GM23338 (cell line): ENCODE measurements around the gene USF2. TPM values are rescaled to one million over a fixed set of nuclear protein-coding genes. Genes with fewer than 3 reads are reported as not detected.

ENCODE experiments used
- ATAC-seq: fragments of 200-7000 bp; cut with Tn5 transposase; 3 replicates; pipeline ENCODE4 v1.9.1; 2020
- DNase-seq: peaks from one replicate; pipeline ENCODE4 v3.0.0-alpha.2; 2015; ENCODE audit warnings: low spot score
- H2AFZ ChIP-seq: fragments of 200-600 bp; sonication (generic); 2 replicates; pipeline ENCODE4 v1.8.0; 2016; ENCODE audit warnings: antibody characterized with exemption, mild to moderate bottlenecking, moderate library complexity
- H3F3A ChIP-seq: fragments of 200-600 bp; sonication (generic); replicated peaks from 2 replicates; pipeline ENCODE4 v1.8.0; 2017; ENCODE audit warnings: antibody characterized with exemption, mixed run types, low read depth
- H3K27ac ChIP-seq: fragments of 200-600 bp; sonication (generic); 2 replicates; pipeline ENCODE4 v1.6.1; 2016; ENCODE audit warnings: low read depth
- H3K27me3 ChIP-seq: fragments of 200-600 bp; sonication (generic); 2 replicates; pipeline ENCODE4 v1.8.0; 2016; ENCODE audit warnings: mild to moderate bottlenecking, mixed run types, moderate library complexity; ENCODE audit not compliant: insufficient read depth
- H3K36me3 ChIP-seq: fragments of 200-600 bp; sonication (generic); 2 replicates; pipeline ENCODE4 v1.8.0; 2016; ENCODE audit warnings: mild to moderate bottlenecking; ENCODE audit not compliant: insufficient read depth
- H3K4me1 ChIP-seq: fragments of 200-600 bp; sonication (generic); 2 replicates; pipeline ENCODE4 v1.8.0; 2016; ENCODE audit warnings: mild to moderate bottlenecking, moderate library complexity; ENCODE audit not compliant: insufficient read depth
- H3K4me2 ChIP-seq: fragments of 200-600 bp; sonication (generic); 2 replicates; pipeline ENCODE4 v1.7.1; 2017; ENCODE audit warnings: mixed run types
- H3K4me3 ChIP-seq: fragments of 200-600 bp; sonication (generic); 2 replicates; pipeline ENCODE4 v1.6.1; 2016; ENCODE audit warnings: mixed run types
- H3K79me2 ChIP-seq: fragments of 200-600 bp; sonication (generic); replicated peaks from 2 replicates; pipeline ENCODE4 v1.8.0; 2017; ENCODE audit warnings: mild to moderate bottlenecking; ENCODE audit not compliant: insufficient read depth
- H3K9me2 ChIP-seq: fragments of 200-600 bp; sonication (generic); 2 replicates; pipeline ENCODE4 v1.8.0; 2017; ENCODE audit not compliant: insufficient read depth
- H4K20me1 ChIP-seq: fragments of 200-600 bp; sonication (generic); replicated peaks from 2 replicates; pipeline ENCODE4 v1.8.0; 2017; ENCODE audit warnings: mild to moderate bottlenecking; ENCODE audit not compliant: insufficient read depth
- H3K27ac Mint-ChIP-seq: 2 replicates; pipeline ENCODE4 v1.8.0; 2020; ENCODE audit warnings: inconsistent platforms, mild to moderate bottlenecking, moderate library complexity, mixed read lengths
- H3K27me3 Mint-ChIP-seq: 3 replicates; pipeline ENCODE4 v1.8.0; 2022; ENCODE audit warnings: low read depth, mild to moderate bottlenecking, moderate library complexity, mixed read lengths, inconsistent platforms; ENCODE audit not compliant: insufficient read depth, poor library complexity
- H3K36me3 Mint-ChIP-seq: 3 replicates; pipeline ENCODE4 v1.8.0; 2021; ENCODE audit warnings: low read depth, mild to moderate bottlenecking, inconsistent platforms, moderate library complexity, mixed read lengths
- H3K4me1 Mint-ChIP-seq: 3 replicates; pipeline ENCODE4 v1.8.0; 2020; ENCODE audit warnings: mild to moderate bottlenecking, inconsistent platforms, mixed read lengths
- H3K4me3 Mint-ChIP-seq: 3 replicates; pipeline ENCODE4 v1.8.0; 2021; ENCODE audit warnings: moderate library complexity, mild to moderate bottlenecking, inconsistent platforms, mixed read lengths
- H3K9me3 Mint-ChIP-seq: 3 replicates; pipeline ENCODE4 v1.8.0; 2020; ENCODE audit warnings: moderate library complexity, mild to moderate bottlenecking, inconsistent platforms, mixed read lengths
- POLR2AphosphoS5 ChIP-seq: IDR thresholded peaks from 2 replicates; pipeline ENCODE4 v1.6.1; 2016; ENCODE audit warnings: antibody characterized with exemption, low read depth
- ZNF114 ChIP-seq: fragments of 250-450 bp; sonication (Bioruptor Pico); IDR thresholded peaks from 2 replicates; pipeline ENCODE4 v1.5.0; 2020; ENCODE audit warnings: mild to moderate bottlenecking, moderate library complexity
- ZNF331 ChIP-seq: fragments of 250-450 bp; sonication (Bioruptor Pico); IDR thresholded peaks from 2 replicates; pipeline ENCODE4 v1.5.0; 2020; ENCODE audit warnings: low read depth, mild to moderate bottlenecking, moderate library complexity
- polyA plus RNA-seq: library from polyadenylated mRNA; unstranded; fragments of >200 nt; fragmentation: Nextera tagmentation; extraction: Ambion mirVana; gene quantifications from 2 replicates; pipeline ENCODE4 v1.2.1, GENCODE V29; 2016
- total RNA-seq: library from RNA; depleted of rRNA; stranded (reverse); fragments of >200 nt; shearing (Covaris generic); gene quantifications from 2 replicates; pipeline ENCODE4 v1.2.3, GENCODE V29; 2014
- TF ChIP-seq, protein P1 (sequence below): fragments of 250-450 bp; sonication (Bioruptor Pico); IDR thresholded peaks from 2 replicates; pipeline ENCODE4 v1.5.0; 2020; ENCODE audit warnings: mild to moderate bottlenecking, moderate library complexity
- TF ChIP-seq, protein P2 (sequence below): IDR thresholded peaks from one replicate; pipeline ENCODE4 v1.6.1; 2018; ENCODE audit warnings: antibody characterized with exemption; ENCODE audit not compliant: unreplicated experiment
- TF ChIP-seq, protein P3 (sequence below), 2 experiments: fragments of 200-600 bp in 1 of 2; sonication (generic) in 1 of 2; conservative IDR thresholded peaks; 2 replicates each; pipeline versions ENCODE4 v1.5.1 to v1.6.1; 2016 to 2017; ENCODE audit warnings: antibody characterized with exemption in 2 of 2, low read depth in 2 of 2, mild to moderate bottlenecking in 2 of 2, moderate library complexity in 1 of 2

Gene USF2
- total and polyA plus RNA-seq, 2 experiments from 2014 or later, result 28.9 to 60.5 TPM

DNA sequence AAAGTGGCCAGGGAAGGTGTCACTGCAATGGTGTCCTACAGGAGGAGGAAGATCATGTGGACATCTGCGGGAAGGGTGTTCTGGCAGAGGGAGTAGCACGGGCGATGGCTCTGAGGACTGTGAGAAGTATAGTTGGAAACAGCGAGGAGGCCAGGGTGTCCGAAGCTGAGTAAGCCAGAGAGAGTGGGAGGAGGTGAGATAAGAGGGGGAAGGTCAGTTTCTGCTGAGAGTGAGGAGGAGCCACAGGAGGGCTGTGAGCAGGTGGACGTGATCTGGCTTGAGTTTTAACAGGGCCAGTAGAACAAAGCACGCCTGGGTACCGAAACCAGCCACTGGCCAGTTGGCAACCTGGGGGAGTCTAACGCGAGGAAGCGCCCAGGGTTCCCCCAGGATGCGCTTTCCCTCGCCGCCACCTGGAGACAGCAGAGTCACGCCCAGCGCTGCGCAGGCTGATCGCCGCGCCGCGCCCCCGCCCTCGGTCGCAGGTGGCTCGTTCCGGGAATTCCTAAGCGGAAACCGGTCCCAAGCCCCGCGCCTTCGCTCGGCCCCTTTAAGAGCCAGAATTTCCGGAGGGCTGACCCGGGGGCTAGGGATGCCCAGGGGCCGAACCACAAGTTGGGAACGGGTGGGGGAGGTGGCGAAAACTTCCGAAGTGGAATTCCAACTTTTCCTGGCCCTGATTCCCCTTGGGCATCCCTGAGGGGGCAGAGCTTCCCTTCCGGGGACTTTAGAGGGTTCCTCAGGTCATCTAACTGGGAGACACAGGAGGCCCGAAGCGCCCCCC lies 21.0 kb upstream of the USF2 start:
- peak overlapping the region; percentile 93 for H3K4me2 ChIP-seq
- peak overlapping the region; percentile 83 for H3K4me3 ChIP-seq
- H3F3A ChIP-seq, result no peaks in the 10 kb centered on the region
- peaks cover 28% of the 10 kb centered on the region for H4K20me1 ChIP-seq
- TF ChIP-seq, protein P1, sequence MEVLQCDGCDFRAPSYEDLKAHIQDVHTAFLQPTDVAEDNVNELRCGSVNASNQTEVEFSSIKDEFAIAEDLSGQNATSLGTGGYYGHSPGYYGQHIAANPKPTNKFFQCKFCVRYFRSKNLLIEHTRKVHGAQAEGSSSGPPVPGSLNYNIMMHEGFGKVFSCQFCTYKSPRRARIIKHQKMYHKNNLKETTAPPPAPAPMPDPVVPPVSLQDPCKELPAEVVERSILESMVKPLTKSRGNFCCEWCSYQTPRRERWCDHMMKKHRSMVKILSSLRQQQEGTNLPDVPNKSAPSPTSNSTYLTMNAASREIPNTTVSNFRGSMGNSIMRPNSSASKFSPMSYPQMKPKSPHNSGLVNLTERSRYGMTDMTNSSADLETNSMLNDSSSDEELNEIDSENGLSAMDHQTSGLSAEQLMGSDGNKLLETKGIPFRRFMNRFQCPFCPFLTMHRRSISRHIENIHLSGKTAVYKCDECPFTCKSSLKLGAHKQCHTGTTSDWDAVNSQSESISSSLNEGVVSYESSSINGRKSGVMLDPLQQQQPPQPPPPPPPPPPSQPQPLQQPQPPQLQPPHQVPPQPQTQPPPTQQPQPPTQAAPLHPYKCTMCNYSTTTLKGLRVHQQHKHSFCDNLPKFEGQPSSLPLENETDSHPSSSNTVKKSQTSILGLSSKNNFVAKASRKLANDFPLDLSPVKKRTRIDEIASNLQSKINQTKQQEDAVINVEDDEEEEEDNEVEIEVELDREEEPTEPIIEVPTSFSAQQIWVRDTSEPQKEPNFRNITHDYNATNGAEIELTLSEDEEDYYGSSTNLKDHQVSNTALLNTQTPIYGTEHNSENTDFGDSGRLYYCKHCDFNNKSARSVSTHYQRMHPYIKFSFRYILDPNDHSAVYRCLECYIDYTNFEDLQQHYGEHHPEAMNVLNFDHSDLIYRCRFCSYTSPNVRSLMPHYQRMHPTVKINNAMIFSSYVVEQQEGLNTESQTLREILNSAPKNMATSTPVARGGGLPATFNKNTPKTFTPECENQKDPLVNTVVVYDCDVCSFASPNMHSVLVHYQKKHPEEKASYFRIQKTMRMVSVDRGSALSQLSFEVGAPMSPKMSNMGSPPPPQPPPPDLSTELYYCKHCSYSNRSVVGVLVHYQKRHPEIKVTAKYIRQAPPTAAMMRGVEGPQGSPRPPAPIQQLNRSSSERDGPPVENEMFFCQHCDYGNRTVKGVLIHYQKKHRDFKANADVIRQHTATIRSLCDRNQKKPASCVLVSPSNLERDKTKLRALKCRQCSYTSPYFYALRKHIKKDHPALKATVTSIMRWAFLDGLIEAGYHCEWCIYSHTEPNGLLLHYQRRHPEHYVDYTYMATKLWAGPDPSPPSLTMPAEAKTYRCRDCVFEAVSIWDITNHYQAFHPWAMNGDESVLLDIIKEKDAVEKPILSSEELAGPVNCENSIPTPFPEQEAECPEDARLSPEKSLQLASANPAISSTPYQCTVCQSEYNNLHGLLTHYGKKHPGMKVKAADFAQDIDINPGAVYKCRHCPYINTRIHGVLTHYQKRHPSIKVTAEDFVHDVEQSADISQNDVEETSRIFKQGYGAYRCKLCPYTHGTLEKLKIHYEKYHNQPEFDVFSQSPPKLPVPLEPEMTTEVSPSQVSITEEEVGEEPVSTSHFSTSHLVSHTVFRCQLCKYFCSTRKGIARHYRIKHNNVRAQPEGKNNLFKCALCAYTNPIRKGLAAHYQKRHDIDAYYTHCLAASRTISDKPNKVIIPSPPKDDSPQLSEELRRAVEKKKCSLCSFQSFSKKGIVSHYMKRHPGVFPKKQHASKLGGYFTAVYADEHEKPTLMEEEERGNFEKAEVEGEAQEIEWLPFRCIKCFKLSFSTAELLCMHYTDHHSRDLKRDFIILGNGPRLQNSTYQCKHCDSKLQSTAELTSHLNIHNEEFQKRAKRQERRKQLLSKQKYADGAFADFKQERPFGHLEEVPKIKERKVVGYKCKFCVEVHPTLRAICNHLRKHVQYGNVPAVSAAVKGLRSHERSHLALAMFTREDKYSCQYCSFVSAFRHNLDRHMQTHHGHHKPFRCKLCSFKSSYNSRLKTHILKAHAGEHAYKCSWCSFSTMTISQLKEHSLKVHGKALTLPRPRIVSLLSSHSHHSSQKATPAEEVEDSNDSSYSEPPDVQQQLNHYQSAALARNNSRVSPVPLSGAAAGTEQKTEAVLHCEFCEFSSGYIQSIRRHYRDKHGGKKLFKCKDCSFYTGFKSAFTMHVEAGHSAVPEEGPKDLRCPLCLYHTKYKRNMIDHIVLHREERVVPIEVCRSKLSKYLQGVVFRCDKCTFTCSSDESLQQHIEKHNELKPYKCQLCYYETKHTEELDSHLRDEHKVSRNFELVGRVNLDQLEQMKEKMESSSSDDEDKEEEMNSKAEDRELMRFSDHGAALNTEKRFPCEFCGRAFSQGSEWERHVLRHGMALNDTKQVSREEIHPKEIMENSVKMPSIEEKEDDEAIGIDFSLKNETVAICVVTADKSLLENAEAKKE (CRISPR knock-in tag), result no peak
- TF ChIP-seq, protein P2, sequence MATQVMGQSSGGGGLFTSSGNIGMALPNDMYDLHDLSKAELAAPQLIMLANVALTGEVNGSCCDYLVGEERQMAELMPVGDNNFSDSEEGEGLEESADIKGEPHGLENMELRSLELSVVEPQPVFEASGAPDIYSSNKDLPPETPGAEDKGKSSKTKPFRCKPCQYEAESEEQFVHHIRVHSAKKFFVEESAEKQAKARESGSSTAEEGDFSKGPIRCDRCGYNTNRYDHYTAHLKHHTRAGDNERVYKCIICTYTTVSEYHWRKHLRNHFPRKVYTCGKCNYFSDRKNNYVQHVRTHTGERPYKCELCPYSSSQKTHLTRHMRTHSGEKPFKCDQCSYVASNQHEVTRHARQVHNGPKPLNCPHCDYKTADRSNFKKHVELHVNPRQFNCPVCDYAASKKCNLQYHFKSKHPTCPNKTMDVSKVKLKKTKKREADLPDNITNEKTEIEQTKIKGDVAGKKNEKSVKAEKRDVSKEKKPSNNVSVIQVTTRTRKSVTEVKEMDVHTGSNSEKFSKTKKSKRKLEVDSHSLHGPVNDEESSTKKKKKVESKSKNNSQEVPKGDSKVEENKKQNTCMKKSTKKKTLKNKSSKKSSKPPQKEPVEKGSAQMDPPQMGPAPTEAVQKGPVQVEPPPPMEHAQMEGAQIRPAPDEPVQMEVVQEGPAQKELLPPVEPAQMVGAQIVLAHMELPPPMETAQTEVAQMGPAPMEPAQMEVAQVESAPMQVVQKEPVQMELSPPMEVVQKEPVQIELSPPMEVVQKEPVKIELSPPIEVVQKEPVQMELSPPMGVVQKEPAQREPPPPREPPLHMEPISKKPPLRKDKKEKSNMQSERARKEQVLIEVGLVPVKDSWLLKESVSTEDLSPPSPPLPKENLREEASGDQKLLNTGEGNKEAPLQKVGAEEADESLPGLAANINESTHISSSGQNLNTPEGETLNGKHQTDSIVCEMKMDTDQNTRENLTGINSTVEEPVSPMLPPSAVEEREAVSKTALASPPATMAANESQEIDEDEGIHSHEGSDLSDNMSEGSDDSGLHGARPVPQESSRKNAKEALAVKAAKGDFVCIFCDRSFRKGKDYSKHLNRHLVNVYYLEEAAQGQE, result no peak
- 0 out of 2 replicates have a peak, but pooled peaks have one; percentile 44 for TF ChIP-seq ZNF114 (CRISPR knock-in tag)
- TF ChIP-seq, protein P3, sequence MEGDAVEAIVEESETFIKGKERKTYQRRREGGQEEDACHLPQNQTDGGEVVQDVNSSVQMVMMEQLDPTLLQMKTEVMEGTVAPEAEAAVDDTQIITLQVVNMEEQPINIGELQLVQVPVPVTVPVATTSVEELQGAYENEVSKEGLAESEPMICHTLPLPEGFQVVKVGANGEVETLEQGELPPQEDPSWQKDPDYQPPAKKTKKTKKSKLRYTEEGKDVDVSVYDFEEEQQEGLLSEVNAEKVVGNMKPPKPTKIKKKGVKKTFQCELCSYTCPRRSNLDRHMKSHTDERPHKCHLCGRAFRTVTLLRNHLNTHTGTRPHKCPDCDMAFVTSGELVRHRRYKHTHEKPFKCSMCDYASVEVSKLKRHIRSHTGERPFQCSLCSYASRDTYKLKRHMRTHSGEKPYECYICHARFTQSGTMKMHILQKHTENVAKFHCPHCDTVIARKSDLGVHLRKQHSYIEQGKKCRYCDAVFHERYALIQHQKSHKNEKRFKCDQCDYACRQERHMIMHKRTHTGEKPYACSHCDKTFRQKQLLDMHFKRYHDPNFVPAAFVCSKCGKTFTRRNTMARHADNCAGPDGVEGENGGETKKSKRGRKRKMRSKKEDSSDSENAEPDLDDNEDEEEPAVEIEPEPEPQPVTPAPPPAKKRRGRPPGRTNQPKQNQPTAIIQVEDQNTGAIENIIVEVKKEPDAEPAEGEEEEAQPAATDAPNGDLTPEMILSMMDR (conservative IDR thresholded peaks at IDR 0.05; ENCODE audit: low read depth in 2 of 2), result peak; percentile 21 to 74; a peak in 3 of 4 replicates
- peak; percentile 48 for TF ChIP-seq POLR2AphosphoS5
- no peak; the same call in 1 of the 2 replicates for TF ChIP-seq ZNF331 (CRISPR knock-in tag)
- H2AFZ ChIP-seq, result peak overlapping the region; percentile 94
- peak overlapping the region; percentile 100 for H3K27ac ChIP-seq
- Mint-ChIP-seq H3K27me3 (peaks cover 21% of the 10 kb centered on the region), H3K9me3 (peaks cover 4% of the 10 kb centered on the region; the same call in 1 of the 3 replicates), H3K4me1 (peaks cover 35% of the 10 kb centered on the region), H3K27ac (peak overlapping the region; percentile 100), H3K36me3 (peaks cover 40% of the 10 kb centered on the region), H3K4me3 (peak overlapping the region; percentile 95)
- peaks cover 12% of the 10 kb centered on the region for H3K4me1 ChIP-seq
- peak; percentile 99 for DNase-seq
- H3K79me2 ChIP-seq, result peaks cover 37% of the 10 kb centered on the region
- ATAC-seq, result peak; percentile 74
- H3K27me3 ChIP-seq, result no peaks in the 10 kb centered on the region
- H3K36me3 ChIP-seq, result peaks cover 8% of the 10 kb centered on the region
- no peaks in the 10 kb centered on the region for H3K9me2 ChIP-seq
